HG03175 (cell line): ENCODE results near the gene UQCC2.

Source experiments
- ATAC-seq: cut with Tn5 transposase; IDR thresholded peaks from one replicate; pipeline ENCODE4 v1.9.1; 2021; ENCODE audit warnings: mild to moderate bottlenecking, moderate library complexity; ENCODE audit not compliant: unreplicated experiment

UQCC2 gene

DNA sequence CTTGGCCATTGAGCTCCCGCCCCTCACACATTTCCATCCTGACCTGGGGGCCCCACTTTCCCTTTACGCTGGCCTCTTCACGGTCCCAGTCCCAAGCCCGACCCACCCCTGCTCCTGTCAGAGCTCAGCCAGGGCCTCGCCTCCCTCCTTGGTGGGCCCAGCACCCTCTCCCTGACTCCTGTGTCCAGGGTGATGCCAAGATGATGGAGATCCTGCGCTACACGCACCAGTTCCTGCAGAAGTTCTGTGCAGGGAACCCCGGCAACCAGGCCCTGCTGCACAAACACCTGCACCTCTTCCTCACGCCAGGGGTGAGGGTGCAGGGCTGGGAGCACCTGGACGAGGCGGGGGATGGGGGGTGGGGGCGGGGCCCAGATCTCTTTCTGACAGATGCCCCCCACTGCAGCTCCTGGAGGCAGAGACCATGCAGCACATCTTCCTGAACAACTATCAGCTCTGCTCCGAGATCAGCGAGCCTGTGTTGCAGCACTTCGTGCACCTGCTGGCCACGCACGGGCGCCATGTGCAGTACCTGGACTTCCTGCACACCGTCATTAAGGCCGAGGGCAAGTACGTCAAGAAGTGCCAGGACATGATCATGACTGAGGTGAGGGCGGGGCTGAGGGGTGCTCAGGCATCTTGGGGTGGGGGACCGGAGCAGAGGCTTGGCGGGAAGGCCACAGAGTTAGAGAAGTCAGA lies 33.1 kb downstream of the UQCC2 start:
- ATAC-seq, result no peak

DNA sequence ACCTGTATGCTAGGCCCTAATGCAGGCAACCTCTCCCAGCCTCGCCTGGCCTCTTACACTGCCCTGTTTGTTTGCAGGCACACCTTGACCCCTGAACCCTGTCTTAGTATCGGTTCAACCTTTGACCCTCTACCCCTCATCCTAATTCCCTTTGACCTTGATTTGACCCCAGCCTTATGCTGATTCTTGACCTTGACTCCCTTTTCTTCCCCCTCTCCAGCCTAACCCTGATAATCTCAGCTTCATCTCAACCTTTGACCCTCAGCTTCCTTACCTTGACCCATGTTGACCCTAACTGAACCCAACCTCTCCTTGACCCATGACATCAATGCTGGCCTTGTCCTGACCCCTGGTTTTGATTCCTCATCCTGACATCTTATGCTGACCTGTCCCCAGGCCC lies 33.8 kb downstream of the UQCC2 start:
- ATAC-seq, result no peak

DNA sequence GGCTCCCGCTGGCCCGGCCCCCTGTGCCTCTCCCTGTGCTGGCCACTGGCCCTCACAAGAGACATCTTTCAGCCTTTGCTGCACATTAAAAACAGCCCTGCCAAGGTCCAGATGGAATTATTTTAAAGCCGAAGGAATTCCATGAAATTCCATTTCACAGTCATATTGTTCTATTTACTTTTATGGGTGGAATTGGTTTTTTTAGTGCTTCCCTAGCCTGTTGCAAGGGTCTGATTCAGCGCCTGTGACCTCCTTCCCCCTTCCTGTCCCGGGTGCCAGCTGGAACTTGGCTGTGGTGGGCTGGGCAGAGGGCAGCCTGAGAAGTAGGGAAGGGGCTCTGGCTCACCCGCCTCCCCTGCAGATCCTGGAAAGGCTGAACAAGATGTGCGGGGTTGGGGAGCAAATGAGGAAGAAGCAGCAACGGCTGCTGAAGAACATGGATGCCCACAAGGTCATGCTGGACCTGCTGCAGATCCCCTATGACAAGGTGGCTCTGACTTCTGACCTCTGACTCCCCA lies 34.3 kb downstream of the UQCC2 start:
- no peak for ATAC-seq

DNA sequence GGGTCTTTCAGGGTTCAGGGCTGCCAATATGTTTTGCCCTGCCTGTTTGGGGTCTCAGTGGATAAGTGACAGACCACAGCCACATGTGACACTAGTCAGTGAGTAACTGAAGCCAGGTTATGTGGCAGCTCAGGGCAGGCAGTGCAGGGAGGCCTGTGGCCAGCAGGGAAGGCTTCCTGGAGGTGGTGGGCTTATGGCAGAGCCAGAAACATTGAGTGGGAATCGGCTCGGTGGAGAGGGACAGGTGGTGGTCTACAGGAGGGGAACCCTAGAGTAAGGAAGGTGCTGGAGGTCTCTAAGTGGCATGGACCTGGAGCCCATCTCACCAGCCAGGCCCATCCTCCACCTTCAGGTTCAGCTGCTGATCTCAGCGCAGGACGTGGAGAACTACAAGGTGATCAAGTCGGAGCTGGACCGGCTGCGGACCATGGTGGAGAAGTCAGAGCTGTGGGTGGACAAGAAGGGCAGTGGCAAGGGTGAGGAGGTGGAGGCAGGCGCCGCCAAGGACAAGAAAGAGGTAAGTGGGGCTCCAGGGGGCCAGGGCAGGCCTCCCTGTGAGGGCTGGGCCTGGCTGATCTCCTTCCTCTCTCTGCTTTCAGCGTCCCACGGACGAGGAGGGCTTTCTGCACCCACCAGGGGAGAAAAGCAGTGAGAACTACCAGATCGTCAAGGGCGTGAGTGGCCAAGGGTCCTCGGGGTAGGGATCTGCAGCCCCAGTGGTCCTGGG lies 34.9 kb downstream of the UQCC2 start:
- no peak for ATAC-seq

- no peak for ATAC-seq
Measured at GRCh38 chr6:33675968-33676367, 35.5 kb downstream of the UQCC2 start.

GRCh38 chr6:33673851-33674250 lies 37.6 kb downstream of the UQCC2 start:
- ATAC-seq, result no peak

DNA sequence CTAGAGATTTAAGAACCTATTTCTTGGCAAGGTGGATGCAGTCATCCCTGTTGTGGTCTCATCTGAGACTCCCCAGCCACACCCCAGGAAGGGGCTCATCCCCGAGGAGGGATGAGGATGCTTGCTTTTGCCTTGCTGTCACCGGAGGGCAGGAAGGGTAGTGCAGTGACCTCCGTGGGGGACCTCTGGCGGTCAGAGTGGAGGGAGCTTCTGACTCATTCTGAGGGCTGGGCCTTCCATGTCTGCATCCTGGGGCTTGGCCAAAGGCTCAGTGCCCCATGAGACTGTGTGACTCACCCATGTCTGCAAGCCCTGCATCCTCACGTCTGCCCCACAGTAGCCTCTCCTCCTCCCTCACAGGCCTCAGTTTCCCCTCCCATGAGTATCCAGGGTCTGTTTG lies 38.7 kb downstream of the UQCC2 start:
- ATAC-seq, result no peak

GRCh38 chr6:33671744-33672072 lies 39.8 kb downstream of the UQCC2 start:
- no peak for ATAC-seq

- no peak for ATAC-seq
Measured at GRCh38 chr6:33670971-33671743, 40.3 kb downstream of the UQCC2 start.

GRCh38 chr6:33670086-33670660 lies 41.3 kb downstream of the UQCC2 start:
- ATAC-seq, result no peak

GRCh38 chr6:33668914-33669313 lies 42.6 kb downstream of the UQCC2 start:
- ATAC-seq, result peak; percentile 47

- no peak for ATAC-seq
Measured at GRCh38 chr6:33668328-33668727, 43.2 kb downstream of the UQCC2 start.

DNA sequence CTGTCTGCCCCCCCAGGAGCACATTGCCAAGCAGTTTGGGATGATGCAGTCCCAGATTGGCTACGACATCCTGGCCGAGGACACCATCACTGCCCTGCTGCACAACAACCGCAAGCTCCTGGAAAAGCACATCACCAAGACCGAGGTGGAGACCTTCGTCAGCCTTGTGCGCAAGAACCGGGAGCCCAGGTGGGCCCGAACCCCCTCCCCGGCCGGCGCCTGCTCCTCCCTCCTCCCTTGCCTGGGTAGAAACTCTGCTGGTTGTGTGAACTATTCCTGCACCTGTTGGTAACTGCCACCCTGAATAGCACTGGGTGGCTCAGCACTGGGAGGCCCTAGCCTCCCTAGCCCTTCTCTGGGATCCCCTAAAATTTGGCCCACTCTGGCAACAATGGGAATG lies 43.7 kb downstream of the UQCC2 start:
- ATAC-seq, result no peak

DNA sequence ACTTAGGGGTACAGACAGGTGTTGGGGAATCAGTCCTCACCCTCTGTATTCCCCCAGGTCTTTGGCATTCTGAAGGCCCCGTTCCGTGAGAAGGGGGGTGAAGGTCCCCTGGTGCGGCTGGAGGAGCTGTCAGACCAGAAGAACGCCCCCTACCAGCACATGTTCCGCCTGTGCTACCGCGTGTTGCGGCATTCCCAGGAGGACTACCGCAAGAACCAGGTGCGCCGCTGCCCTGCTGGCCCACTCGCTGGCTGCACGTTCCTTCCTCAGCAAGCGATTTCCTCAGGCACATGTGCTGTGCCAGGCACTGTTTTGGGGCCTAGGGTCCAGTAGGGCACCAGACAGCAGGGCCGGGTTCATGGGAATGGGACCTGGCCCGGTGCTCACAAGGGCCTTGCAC lies 44.4 kb downstream of the UQCC2 start:
- ATAC-seq, result no peak

GRCh38 chr6:33665957-33666356 lies 45.5 kb downstream of the UQCC2 start:
- ATAC-seq, result no peak

DNA sequence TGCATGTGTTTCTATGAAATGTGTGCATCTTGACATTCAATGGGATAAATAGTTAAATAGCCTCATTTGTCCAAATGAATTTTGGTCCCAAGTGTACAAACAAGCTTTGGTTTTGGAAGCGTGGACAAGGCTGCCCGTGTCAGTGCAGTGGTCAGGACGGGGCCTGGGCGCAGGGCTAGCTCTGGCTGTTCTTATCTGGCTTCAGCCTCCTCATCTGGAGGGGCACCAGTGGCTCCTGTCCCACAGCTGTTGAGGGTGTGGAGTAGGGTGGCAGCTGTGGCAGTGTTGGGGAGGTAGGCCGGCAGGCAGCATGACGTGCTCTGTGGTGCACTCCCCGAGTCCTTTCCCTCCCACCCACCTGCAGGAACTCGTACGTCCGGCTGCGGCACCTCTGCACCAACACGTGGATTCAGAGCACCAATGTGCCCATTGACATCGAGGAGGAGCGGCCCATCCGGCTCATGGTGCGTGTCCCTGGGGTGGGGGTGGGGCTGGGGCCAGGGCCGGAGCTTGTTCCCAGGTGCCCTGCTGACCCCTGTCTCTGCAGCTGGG lies 46.9 kb downstream of the UQCC2 start:
- no peak for ATAC-seq

- no peak for ATAC-seq
Measured at GRCh38 chr6:33663727-33664449, 47.6 kb downstream of the UQCC2 start.

DNA sequence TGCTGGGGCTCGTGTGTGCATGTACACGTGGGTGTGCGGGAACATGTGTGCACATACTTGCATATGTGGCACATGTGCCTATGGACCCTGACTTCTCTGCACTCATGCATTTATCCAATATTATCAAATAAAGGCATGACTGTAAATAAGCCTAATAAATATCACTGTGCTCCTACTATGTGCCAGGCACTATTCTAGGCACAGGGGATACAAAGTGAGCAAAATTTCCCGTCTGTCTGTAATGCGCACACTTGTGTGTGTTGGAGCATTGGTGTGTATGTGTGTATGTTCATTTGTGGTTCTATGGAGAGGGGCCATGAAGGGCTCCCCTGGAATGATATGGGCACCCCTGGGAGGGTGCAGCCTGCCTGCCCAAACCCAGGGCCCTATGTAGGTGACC lies 48.5 kb downstream of the UQCC2 start:
- no peak for ATAC-seq

DNA sequence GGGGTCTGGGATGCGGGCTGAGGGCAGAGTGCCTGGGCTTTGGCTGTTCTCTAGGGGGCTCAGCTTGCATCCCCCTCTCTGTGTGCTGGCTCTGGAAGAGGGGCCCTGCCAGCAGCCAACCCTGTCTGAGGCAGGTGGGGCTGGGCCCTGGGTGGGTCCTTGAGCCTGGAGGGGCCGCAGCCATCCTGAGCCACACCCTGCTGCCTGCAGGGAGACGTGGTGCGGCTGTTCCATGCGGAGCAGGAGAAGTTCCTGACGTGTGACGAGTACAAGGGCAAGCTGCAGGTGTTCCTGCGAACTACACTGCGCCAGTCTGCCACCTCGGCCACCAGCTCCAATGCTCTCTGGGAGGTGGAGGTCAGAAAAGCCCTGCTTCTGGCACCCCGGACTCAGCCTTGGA lies 49.2 kb downstream of the UQCC2 start:
- no peak for ATAC-seq

GRCh38 chr6:33661106-33661838 lies 50.2 kb downstream of the UQCC2 start:
- no peak for ATAC-seq
